MM.1S (cell line): Measurements from ENCODE around the gene TMEM131.

Experiments used
- CTCF ChIP-seq: fragments of 300-600 bp; sonication (generic); IDR thresholded peaks from 2 replicates; pipeline ENCODE4 v1.5.1; 2016; ENCODE audit warnings: antibody characterized with exemption, low read length, mixed read lengths
- EZH2 ChIP-seq: fragments of 300-600 bp; sonication (generic); optimal IDR thresholded peaks from 2 replicates; pipeline ENCODE3; 2017; ENCODE audit warnings: low read depth, mild to moderate bottlenecking, antibody characterized with exemption, low read length, mixed read lengths
- EZH2phosphoT487 ChIP-seq: fragments of 300-600 bp; sonication (generic); IDR thresholded peaks from 2 replicates; pipeline ENCODE4 v1.6.1; 2018; ENCODE audit warnings: antibody characterized with exemption, low read length

GRCh38 chr2:97994476-97994875, 1.3 kb downstream of the TMEM131 start:
- TF ChIP-seq CTCF (no peak), EZH2 (no peak), EZH2phosphoT487 (no peak)
